Thyroid gland (tissue), 4 donors: ENCODE results near the gene MEGF10. TPM values are rescaled to one million over a fixed set of nuclear protein-coding genes. Genes with fewer than 3 reads are reported as not detected.
"Not testable (repeated sequence)": the region's sequence is repeated elsewhere in the genome, so short reads cannot be mapped to it uniquely, and the experiment has no call there.

Experiments used
- DNase-seq, 2 donors: peaks; one replicate each; pipeline ENCODE4 v3.0.0-alpha.2; 2019
- H3K27ac ChIP-seq, 3 donors: fragments of 200-600 bp; sonication (generic); 1 replicate in 2 of 3; 2 replicates in 1 of 3; pipeline ENCODE4 v1.5.1; 2016 to 2019; ENCODE audit warnings: mild to moderate bottlenecking in 1 of 3, moderate library complexity in 1 of 3
- H3K27me3 ChIP-seq: fragments of 200-600 bp; sonication (generic); one replicate; pipeline ENCODE4 v1.5.1; 2019
- H3K36me3 ChIP-seq, 2 donors: fragments of 200-600 bp; sonication (generic); one replicate each; pipeline ENCODE4 v1.5.1; 2016 to 2019
- H3K4me1 ChIP-seq, 2 donors: fragments of 200-600 bp; sonication (generic); one replicate each; pipeline ENCODE4 v1.5.1; 2017 to 2019
- H3K4me3 ChIP-seq, 3 donors: fragments of 200-600 bp; sonication (generic); replicated peaks in 1 of 3; 1 replicate in 2 of 3; 2 replicates in 1 of 3; pipeline ENCODE4 v1.5.1; 2016; ENCODE audit warnings: mild to moderate bottlenecking in 1 of 3
- H3K9me3 ChIP-seq: fragments of 200-600 bp; sonication (generic); one replicate; pipeline ENCODE4 v1.5.1; 2017
- POLR2A ChIP-seq, 2 donors: fragments of 450-650 bp; IDR thresholded peaks; one replicate each; pipeline ENCODE4 v1.6.1; 2017; ENCODE audit warnings: antibody characterized with exemption in 2 of 2, mild to moderate bottlenecking in 2 of 2, moderate library complexity in 1 of 2
- WGBS, 2 donors: methylation state at CpG; one replicate each; pipeline ENCODE4 v1.1.5; 2017; 5-methylcytosine and 5-hydroxymethylcytosine counted together
- intact Hi-C: fragments of 100-400 bp; cut with DNase I; formaldehyde crosslinking; loops from one replicate; pipeline ENCODE4 v1.15.1; 2023
- total RNA-seq, 4 donors: library from RNA; depleted of rRNA; stranded (reverse); fragments of >200 nt; gene quantifications; one replicate each; pipeline ENCODE4 v1.2.3, GENCODE V29; 2016
- TF ChIP-seq, protein P1 (sequence below), 6 experiments: fragments of 200-600 bp in 3 of 6; fragments of 450-650 bp in 3 of 6; sonication (generic) in 3 of 6; IDR thresholded peaks; one replicate each; pipeline ENCODE4 v1.5.1; 2016 to 2019; ENCODE audit warnings: antibody characterized with exemption in 6 of 6, mild to moderate bottlenecking in 2 of 6, inconsistent platforms in 1 of 6, moderate library complexity in 1 of 6

The MEGF10 gene
- total RNA-seq, 4 donors from 2014 or later = under 0.01 to 2.3 (median 0.42) TPM; not detected in 1

GRCh38 chr5:127311349-127311748, 20.8 kb downstream of the MEGF10 start:
- Histone ChIP-seq H3K4me1 (no peaks in the 10 kb centered on the region), H3K27ac (no peak overlapping the region), H3K4me3 (no peak overlapping the region), H3K36me3 (no peaks in the 10 kb centered on the region), H3K9me3 (no peaks in the 10 kb centered on the region), H3K27me3 (no peaks in the 10 kb centered on the region)
- WGBS, 2 donors = 81% methylated on average over 2 of the region's 2 CpGs
- TF ChIP-seq POLR2A (IDR thresholded peaks at IDR 0.05) = no peak
- TF ChIP-seq, protein P1, sequence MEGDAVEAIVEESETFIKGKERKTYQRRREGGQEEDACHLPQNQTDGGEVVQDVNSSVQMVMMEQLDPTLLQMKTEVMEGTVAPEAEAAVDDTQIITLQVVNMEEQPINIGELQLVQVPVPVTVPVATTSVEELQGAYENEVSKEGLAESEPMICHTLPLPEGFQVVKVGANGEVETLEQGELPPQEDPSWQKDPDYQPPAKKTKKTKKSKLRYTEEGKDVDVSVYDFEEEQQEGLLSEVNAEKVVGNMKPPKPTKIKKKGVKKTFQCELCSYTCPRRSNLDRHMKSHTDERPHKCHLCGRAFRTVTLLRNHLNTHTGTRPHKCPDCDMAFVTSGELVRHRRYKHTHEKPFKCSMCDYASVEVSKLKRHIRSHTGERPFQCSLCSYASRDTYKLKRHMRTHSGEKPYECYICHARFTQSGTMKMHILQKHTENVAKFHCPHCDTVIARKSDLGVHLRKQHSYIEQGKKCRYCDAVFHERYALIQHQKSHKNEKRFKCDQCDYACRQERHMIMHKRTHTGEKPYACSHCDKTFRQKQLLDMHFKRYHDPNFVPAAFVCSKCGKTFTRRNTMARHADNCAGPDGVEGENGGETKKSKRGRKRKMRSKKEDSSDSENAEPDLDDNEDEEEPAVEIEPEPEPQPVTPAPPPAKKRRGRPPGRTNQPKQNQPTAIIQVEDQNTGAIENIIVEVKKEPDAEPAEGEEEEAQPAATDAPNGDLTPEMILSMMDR (IDR thresholded peaks at IDR 0.05) = no peak
- intact Hi-C loops = no loop called here
- DNase-seq = no peak

GRCh38 chr5:127311781-127312525, 21.4 kb downstream of the MEGF10 start:
- Histone ChIP-seq H3K9me3 (no peaks in the 10 kb centered on the region), H3K4me3 (no peak overlapping the region), H3K4me1 (no peaks in the 10 kb centered on the region), H3K27ac (no peak overlapping the region), H3K27me3 (no peaks in the 10 kb centered on the region), H3K36me3 (no peaks in the 10 kb centered on the region)
- WGBS, 2 donors = 68 to 81% methylated on average over 10 of the region's 10 CpGs
- no peak for DNase-seq
- TF ChIP-seq POLR2A (IDR thresholded peaks at IDR 0.05) = no peak
- TF ChIP-seq, protein P1 (IDR thresholded peaks at IDR 0.05) = no peak
- intact Hi-C loops = no loop called here

GRCh38 chr5:127313379-127313778, 22.8 kb downstream of the MEGF10 start:
- Histone ChIP-seq H3K27me3 (no peaks in the 10 kb centered on the region), H3K9me3 (no peaks in the 10 kb centered on the region), H3K36me3 (no peaks in the 10 kb centered on the region), H3K27ac (no peak overlapping the region), H3K4me1 (no peaks in the 10 kb centered on the region), H3K4me3 (no peak overlapping the region)
- WGBS, 2 donors = 91 to 95% methylated on average over 3 of the region's 3 CpGs
- no peak for DNase-seq
- TF ChIP-seq POLR2A (IDR thresholded peaks at IDR 0.05) = no peak
- TF ChIP-seq, protein P1 (IDR thresholded peaks at IDR 0.05) = no peak
- intact Hi-C loops = no loop called here

DNA sequence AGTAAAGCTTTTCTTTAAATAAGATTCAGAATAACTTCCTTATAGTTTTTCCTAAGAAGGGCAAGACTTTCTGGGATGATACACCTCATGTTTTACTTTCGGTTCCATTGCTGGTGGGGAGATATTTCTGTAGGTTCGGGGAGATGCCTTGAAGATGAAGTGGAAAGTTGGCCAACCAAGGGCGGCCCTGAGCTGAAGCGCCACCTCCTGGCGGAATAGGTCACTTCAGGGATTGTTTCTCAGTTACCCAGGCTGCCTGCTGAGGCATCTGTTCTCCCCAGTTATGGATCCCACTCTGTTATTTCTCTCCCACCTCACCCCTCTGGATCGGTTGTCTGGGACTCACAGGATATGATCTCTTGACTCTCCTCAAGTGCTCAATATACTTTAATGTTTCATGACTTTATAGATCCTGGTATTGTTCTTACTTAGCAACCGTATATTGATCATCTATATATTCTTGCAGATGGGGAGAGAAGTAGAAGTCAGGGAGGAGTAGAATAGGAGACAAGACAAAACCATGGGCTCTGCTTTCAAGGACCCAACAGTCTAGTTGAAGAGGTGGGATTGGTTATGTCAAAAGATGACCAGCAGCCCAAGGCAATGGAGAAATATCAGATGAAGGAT, 23.4 kb downstream of the MEGF10 start:
- 27 to 38% methylated on average over 7 of the region's 7 CpGs for WGBS, 2 donors
- TF ChIP-seq POLR2A (IDR thresholded peaks at IDR 0.05) = no peak
- TF ChIP-seq, protein P1 (IDR thresholded peaks at IDR 0.05) = peak in 5 of 6 experiments; percentile 47 to 78 (median 63)

GRCh38 chr5:127316011-127316410, 25.4 kb downstream of the MEGF10 start:
- Histone ChIP-seq H3K27ac (no peak overlapping the region), H3K27me3 (no peaks in the 10 kb centered on the region), H3K9me3 (no peaks in the 10 kb centered on the region), H3K4me1 (no peaks in the 10 kb centered on the region), H3K4me3 (no peak overlapping the region), H3K36me3 (no peaks in the 10 kb centered on the region)
- no peak for DNase-seq
- intact Hi-C loops = no loop called here
- 91 to 100% methylated on average over 1 of the region's 1 CpG for WGBS, 2 donors
- TF ChIP-seq POLR2A (IDR thresholded peaks at IDR 0.05) = no peak
- TF ChIP-seq, protein P1 (IDR thresholded peaks at IDR 0.05) = no peak

More for the DNA sequence above, 23.4 kb downstream of the MEGF10 start:
- H3K4me1 ChIP-seq = no peaks in the 10 kb centered on the region
- H3K27ac ChIP-seq = no peak overlapping the region
- H3K9me3 ChIP-seq = no peaks in the 10 kb centered on the region
- no peaks in the 10 kb centered on the region for H3K36me3 ChIP-seq
- H3K27me3 ChIP-seq = no peaks in the 10 kb centered on the region
- peak; percentile 63 to 68 for DNase-seq
- H3K4me3 ChIP-seq = no peak overlapping the region
- intact Hi-C loops = no loop called here

DNA sequence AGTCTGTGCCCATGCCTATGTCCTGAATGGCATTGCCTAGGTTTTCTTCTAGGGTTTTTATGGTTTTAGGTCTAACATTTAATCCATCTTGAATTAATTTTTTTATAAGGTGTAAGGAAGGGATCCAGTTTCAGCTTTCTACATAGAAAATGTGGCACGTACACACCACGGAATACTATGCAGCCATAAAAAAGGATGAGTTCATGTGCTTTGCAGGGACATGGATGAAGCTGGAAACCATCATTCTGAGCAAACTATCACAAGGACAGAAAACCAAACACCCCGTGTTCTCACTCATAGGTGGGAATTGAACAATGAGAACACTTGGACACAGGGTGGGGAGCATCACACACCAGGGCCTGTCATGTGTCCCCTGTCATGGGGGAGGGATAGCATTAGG, 26.8 kb downstream of the MEGF10 start:
- 93 to 94% methylated on average over 3 of the region's 3 CpGs for WGBS, 2 donors
- H3K4me1 ChIP-seq, DNase-seq, H3K27ac ChIP-seq, H3K36me3 ChIP-seq, H3K9me3 ChIP-seq, intact Hi-C loops, H3K27me3 ChIP-seq, H3K4me3 ChIP-seq: not testable (repeated sequence)
